Kidney epithelial cell (primary cell): ENCODE data around the gene LRRC71. TPM values are rescaled to one million over a fixed set of nuclear protein-coding genes. Genes with fewer than 3 reads are reported as not detected.

Experiments
- DNase-seq: peaks from one replicate; pipeline ENCODE4 v3.0.0-alpha.2; 2010; ENCODE audit warnings: low read depth
- H3K27me3 ChIP-seq: 2 replicates; pipeline ENCODE4 v1.6.0; 2011; ENCODE audit warnings: low read length; ENCODE audit not compliant: control insufficient read depth, insufficient read depth
- H3K36me3 ChIP-seq: 2 replicates; pipeline ENCODE4 v1.5.1; 2011; ENCODE audit warnings: low read length; ENCODE audit not compliant: control insufficient read depth, insufficient read depth
- H3K4me3 ChIP-seq: 2 replicates; pipeline ENCODE4 v1.5.1; 2011; ENCODE audit warnings: low read depth, mild to moderate bottlenecking, control low read depth, low read length
- total RNA-seq: library from RNA; depleted of rRNA; stranded (reverse); fragments of >200 nt; gene quantifications from 2 replicates; pipeline ENCODE4 v1.2.3, GENCODE V29; 2015
- TF ChIP-seq, protein P1 (sequence below): IDR thresholded peaks from 2 replicates; pipeline ENCODE4 v1.5.1; 2011; ENCODE audit warnings: mild to moderate bottlenecking, moderate library complexity, low read length, control low read depth, inconsistent platforms; ENCODE audit not compliant: insufficient read depth, poor library complexity, severe bottlenecking

LRRC71 gene
- total RNA-seq, 1 donor from 2014 or later, result not detected

DNA sequence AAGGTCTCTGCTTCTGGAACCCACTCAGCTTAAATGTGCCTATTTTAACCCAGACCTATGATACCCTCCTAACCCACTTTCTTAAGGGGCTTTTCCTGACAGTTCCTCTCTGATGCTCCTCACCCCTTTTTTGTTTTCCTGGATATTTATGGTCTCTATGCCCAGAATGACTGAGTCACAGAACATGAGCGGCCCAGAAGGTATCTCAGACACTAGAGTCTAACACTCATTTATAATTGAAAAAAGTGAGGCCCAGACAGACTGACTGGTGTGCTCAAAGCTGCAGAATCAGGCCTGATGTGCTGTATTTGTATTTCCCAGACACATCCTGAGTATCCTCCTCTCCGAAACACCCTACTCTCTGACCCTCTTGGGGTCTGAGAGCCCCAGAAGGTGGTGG, 44.0 kb downstream of the LRRC71 start:
- H3K27me3 ChIP-seq, result no peaks in the 10 kb centered on the region
- no peak overlapping the region for H3K4me3 ChIP-seq
- TF ChIP-seq, protein P1, sequence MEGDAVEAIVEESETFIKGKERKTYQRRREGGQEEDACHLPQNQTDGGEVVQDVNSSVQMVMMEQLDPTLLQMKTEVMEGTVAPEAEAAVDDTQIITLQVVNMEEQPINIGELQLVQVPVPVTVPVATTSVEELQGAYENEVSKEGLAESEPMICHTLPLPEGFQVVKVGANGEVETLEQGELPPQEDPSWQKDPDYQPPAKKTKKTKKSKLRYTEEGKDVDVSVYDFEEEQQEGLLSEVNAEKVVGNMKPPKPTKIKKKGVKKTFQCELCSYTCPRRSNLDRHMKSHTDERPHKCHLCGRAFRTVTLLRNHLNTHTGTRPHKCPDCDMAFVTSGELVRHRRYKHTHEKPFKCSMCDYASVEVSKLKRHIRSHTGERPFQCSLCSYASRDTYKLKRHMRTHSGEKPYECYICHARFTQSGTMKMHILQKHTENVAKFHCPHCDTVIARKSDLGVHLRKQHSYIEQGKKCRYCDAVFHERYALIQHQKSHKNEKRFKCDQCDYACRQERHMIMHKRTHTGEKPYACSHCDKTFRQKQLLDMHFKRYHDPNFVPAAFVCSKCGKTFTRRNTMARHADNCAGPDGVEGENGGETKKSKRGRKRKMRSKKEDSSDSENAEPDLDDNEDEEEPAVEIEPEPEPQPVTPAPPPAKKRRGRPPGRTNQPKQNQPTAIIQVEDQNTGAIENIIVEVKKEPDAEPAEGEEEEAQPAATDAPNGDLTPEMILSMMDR, result no peak
- no peak for DNase-seq
- H3K36me3 ChIP-seq, result peaks cover 5% of the 10 kb centered on the region

GRCh38 chr1:156969496-156969895, 49.1 kb downstream of the LRRC71 start:
- Histone ChIP-seq H3K27me3 (no peaks in the 10 kb centered on the region), H3K36me3 (peaks cover 2% of the 10 kb centered on the region)

GRCh38 chr1:156970017-156970416, 49.6 kb downstream of the LRRC71 start:
- H3K4me3 ChIP-seq, result no peak overlapping the region
- H3K36me3 ChIP-seq, result peaks cover 2% of the 10 kb centered on the region
- TF ChIP-seq, protein P1, result peak; percentile 18
- DNase-seq, result no peak
- H3K27me3 ChIP-seq, result no peaks in the 10 kb centered on the region

More at GRCh38 chr1:156969496-156969895, 49.1 kb downstream of the LRRC71 start:
- no peak overlapping the region for H3K4me3 ChIP-seq
- DNase-seq, result no peak
- TF ChIP-seq, protein P1, result no peak

- H3K36me3 ChIP-seq, result no peaks in the 10 kb centered on the region
- TF ChIP-seq, protein P1, result no peak
- H3K4me3 ChIP-seq, result no peak overlapping the region
- no peaks in the 10 kb centered on the region for H3K27me3 ChIP-seq
- DNase-seq, result no peak
Observed at GRCh38 chr1:156973417-156973816, 53.0 kb downstream of the LRRC71 start.

DNA sequence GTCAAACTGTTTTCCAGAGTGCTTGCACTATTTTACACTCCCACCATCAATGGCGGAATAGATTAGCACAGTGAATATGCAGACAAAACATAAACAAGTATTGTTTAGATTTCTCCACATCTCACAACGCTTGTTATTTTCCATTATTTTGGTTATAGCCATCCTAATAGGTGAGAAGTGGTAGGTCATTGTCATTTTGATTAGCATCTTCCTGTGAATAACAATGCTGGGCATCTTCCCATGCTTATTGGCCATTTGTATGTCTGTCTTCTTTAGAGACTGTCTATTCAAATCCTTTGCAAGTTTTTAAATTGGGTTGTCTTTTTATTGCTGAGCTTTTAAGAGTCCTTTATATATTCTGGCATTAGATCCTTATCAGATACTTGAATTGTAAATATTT, 54.7 kb downstream of the LRRC71 start:
- TF ChIP-seq, protein P1, result no peak
- no peaks in the 10 kb centered on the region for H3K27me3 ChIP-seq
- no peak overlapping the region for H3K4me3 ChIP-seq
- DNase-seq, result no peak
- H3K36me3 ChIP-seq, result no peaks in the 10 kb centered on the region

DNA sequence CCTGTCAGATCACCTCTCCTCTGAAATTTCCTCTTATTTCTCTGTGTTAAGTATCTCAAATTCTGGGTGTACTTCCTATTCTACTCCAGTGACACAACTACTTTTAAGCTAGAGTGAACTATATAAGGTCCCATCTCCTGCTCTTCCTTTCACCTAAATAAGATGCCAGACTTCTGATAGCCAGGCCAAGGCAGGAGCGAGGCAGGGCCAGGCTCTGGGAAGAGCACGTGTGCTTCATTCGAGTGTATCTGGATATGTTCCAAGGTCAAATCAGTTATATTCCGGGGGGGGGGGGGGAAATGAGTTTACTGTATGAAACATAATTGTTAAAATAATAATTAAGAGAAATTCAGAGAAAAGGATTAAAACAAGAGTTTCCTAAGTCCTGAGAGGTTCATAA, 60.1 kb downstream of the LRRC71 start:
- H3K36me3 ChIP-seq, result no peaks in the 10 kb centered on the region
- TF ChIP-seq, protein P1, result no peak
- no peaks in the 10 kb centered on the region for H3K27me3 ChIP-seq
- H3K4me3 ChIP-seq, result no peak overlapping the region
- DNase-seq, result no peak
